H1 (cell line): ENCODE data around the gene CSNK1D. TPM values are rescaled to one million over a fixed set of nuclear protein-coding genes. Genes with fewer than 3 reads are reported as not detected.

ENCODE experiments used
- CTCF ChIA-PET: fragments of 300-600 bp; sonication (Branson Sonifier 250); formaldehyde crosslinking; loops from one replicate; lab custom pipeline; 2021; ENCODE audit not compliant: partially characterized antibody; lab: Charles Lee
- POLR2A ChIA-PET: fragments of 300-600 bp; sonication (Branson Sonifier 250); formaldehyde crosslinking; loops from one replicate; lab custom pipeline; 2021; ENCODE audit warnings: inconsistent platforms; ENCODE audit not compliant: partially characterized antibody; lab: Charles Lee
- DNase-seq, 2 experiments: peaks; one replicate each; pipeline versions ENCODE4 v3.0.0 to v3.0.0-alpha.2; 2010 to 2022; ENCODE audit warnings: low spot score in 2 of 2, low read depth in 1 of 2, mixed read lengths in 1 of 2
- FAIRE-seq: peaks from 2 replicates; lab custom pipeline; 2011; peaks lifted over from hg19 to GRCh38; lab: Jason Lieb, UNC
- H2AFZ ChIP-seq: 2 replicates; pipeline ENCODE4 v1.8.1; 2012; ENCODE audit warnings: low read length, inconsistent platforms
- H2AK5ac ChIP-seq: 2 replicates; pipeline ENCODE4 v1.6.1; 2013; ENCODE audit warnings: low read depth, low read length
- H2BK120ac ChIP-seq: replicated peaks from 2 replicates; pipeline ENCODE3; 2013; ENCODE audit warnings: low read depth, low read length, inconsistent platforms
- H2BK12ac ChIP-seq: 2 replicates; pipeline ENCODE4 v1.6.1; 2013; ENCODE audit warnings: low read depth, low read length
- H2BK15ac ChIP-seq: 2 replicates; pipeline ENCODE4 v1.6.1; 2013; ENCODE audit warnings: low read length
- H2BK20ac ChIP-seq: 2 replicates; pipeline ENCODE4 v1.6.1; 2013; ENCODE audit warnings: low read length
- H2BK5ac ChIP-seq: 2 replicates; pipeline ENCODE4 v1.6.1; 2013; ENCODE audit warnings: low read depth, low read length
- H3K14ac ChIP-seq: 2 replicates; pipeline ENCODE4 v1.6.1; 2013; ENCODE audit warnings: inconsistent platforms; ENCODE audit not compliant: insufficient read length
- H3K18ac ChIP-seq: 2 replicates; pipeline ENCODE4 v1.6.1; 2013; ENCODE audit warnings: low read length; ENCODE audit errors: extremely low read depth
- H3K23ac ChIP-seq: 2 replicates; pipeline ENCODE4 v1.6.1; 2013; ENCODE audit warnings: inconsistent platforms; ENCODE audit not compliant: insufficient read length
- H3K23me2 ChIP-seq: 2 replicates; pipeline ENCODE4 v1.6.1; 2013; ENCODE audit warnings: low read depth, low read length
- H3K27ac ChIP-seq: 2 replicates; pipeline ENCODE4 v1.6.1; 2011; ENCODE audit warnings: low read depth, low read length, inconsistent platforms
- H3K27me3 ChIP-seq, 4 experiments: replicated peaks in 1 of 4; 1 replicate in 1 of 4; 2 replicates in 3 of 4; pipeline versions ENCODE4 v1.6.1 to v1.8.1; 2011 to 2013; ENCODE audit warnings: low read length in 3 of 4, mild to moderate bottlenecking in 3 of 4, inconsistent platforms in 2 of 4, mixed read lengths in 2 of 4, moderate library complexity in 1 of 4; ENCODE audit not compliant: control insufficient read depth in 3 of 4, insufficient read depth in 3 of 4; ENCODE audit errors: extremely low read depth in 1 of 4
- H3K36me3 ChIP-seq, 4 experiments: 2 replicates each; pipeline versions ENCODE4 v1.6.1 to v1.8.1; 2011 to 2013; ENCODE audit warnings: mild to moderate bottlenecking in 4 of 4, low read length in 3 of 4, moderate library complexity in 2 of 4, control low read depth in 1 of 4, inconsistent platforms in 1 of 4; ENCODE audit not compliant: insufficient read depth in 4 of 4, control insufficient read depth in 2 of 4
- H3K4ac ChIP-seq: replicated peaks from 2 replicates; pipeline ENCODE3; 2013; ENCODE audit warnings: low read length, low read depth, mixed read lengths, inconsistent platforms; ENCODE audit not compliant: insufficient read length
- H3K4me1 ChIP-seq, 4 experiments: replicated peaks in 1 of 4; 1 replicate in 1 of 4; 2 replicates in 3 of 4; pipeline versions ENCODE4 v1.6.1 to v1.8.1; 2011 to 2013; ENCODE audit warnings: low read length in 3 of 4, inconsistent platforms in 2 of 4, mixed read lengths in 1 of 4; ENCODE audit not compliant: insufficient read depth in 4 of 4, control insufficient read depth in 3 of 4
- H3K4me2 ChIP-seq, 2 experiments: 2 replicates each; pipeline versions ENCODE4 v1.6.1 to v1.8.1; 2011 to 2013; ENCODE audit warnings: low read depth in 2 of 2, low read length in 2 of 2, control low read depth in 1 of 2, inconsistent platforms in 1 of 2, mild to moderate bottlenecking in 1 of 2; ENCODE audit not compliant: insufficient read depth in 1 of 2
- H3K4me3 ChIP-seq, 4 experiments: fragments of 200-600, 300-600 bp in 1 of 4; sonication (generic), shearing (Covaris generic), sonication (Bioruptor Twin) in 1 of 4; 2 replicates each; pipeline versions ENCODE4 v1.5.1 to v1.8.1; 2011 to 2016; ENCODE audit warnings: low read length in 4 of 4, low read depth in 3 of 4, control low read depth in 2 of 4, inconsistent platforms in 2 of 4, mild to moderate bottlenecking in 2 of 4, mixed read lengths in 1 of 4, moderate library complexity in 1 of 4; ENCODE audit not compliant: insufficient read depth in 2 of 4; ENCODE audit errors: extremely low read depth in 1 of 4
- H3K56ac ChIP-seq: replicated peaks from 2 replicates; pipeline ENCODE3; 2013; ENCODE audit warnings: low read depth, mild to moderate bottlenecking, mixed read lengths, low read length, inconsistent platforms; ENCODE audit not compliant: insufficient read length
- H3K79me1 ChIP-seq: 2 replicates; pipeline ENCODE4 v1.6.1; 2013; ENCODE audit warnings: low read depth, low read length, control low read depth
- H3K79me2 ChIP-seq, 2 experiments: 2 replicates each; pipeline versions ENCODE4 v1.6.1 to v1.8.1; 2012 to 2013; ENCODE audit warnings: low read length in 2 of 2, mild to moderate bottlenecking in 2 of 2, inconsistent platforms in 1 of 2; ENCODE audit not compliant: insufficient read depth in 2 of 2, control insufficient read depth in 1 of 2
- H3K9ac ChIP-seq, 4 experiments: replicated peaks in 1 of 4; 1 replicate in 1 of 4; 2 replicates in 3 of 4; pipeline versions ENCODE4 v1.6.1 to v1.8.1; 2011 to 2013; ENCODE audit warnings: low read depth in 3 of 4, low read length in 3 of 4, control low read depth in 2 of 4, mild to moderate bottlenecking in 2 of 4, moderate library complexity in 2 of 4, inconsistent platforms in 1 of 4; ENCODE audit errors: extremely low read depth in 1 of 4
- H3K9me3 ChIP-seq, 2 experiments: 2 replicates each; pipeline versions ENCODE4 v1.6.1 to v1.8.1; 2012 to 2013; ENCODE audit warnings: mild to moderate bottlenecking in 2 of 2, moderate library complexity in 2 of 2, control low read depth in 1 of 2, inconsistent platforms in 1 of 2, low read depth in 1 of 2, low read length in 1 of 2, mixed read lengths in 1 of 2; ENCODE audit not compliant: insufficient read depth in 2 of 2
- H4K20me1 ChIP-seq, 2 experiments: replicated peaks in 1 of 2; 2 replicates each; pipeline versions ENCODE3 to v1.8.1; 2011 to 2013; ENCODE audit warnings: inconsistent platforms in 2 of 2, low read length in 2 of 2, mild to moderate bottlenecking in 1 of 2; ENCODE audit not compliant: insufficient read depth in 2 of 2, control insufficient read depth in 1 of 2
- H4K5ac ChIP-seq: 2 replicates; pipeline ENCODE4 v1.6.1; 2013; ENCODE audit warnings: low read length, low read depth, mixed read lengths, inconsistent platforms; ENCODE audit not compliant: insufficient read length
- H4K8ac ChIP-seq: 2 replicates; pipeline ENCODE4 v1.8.0; 2013; ENCODE audit warnings: mild to moderate bottlenecking, moderate library complexity, low read length, inconsistent platforms; ENCODE audit not compliant: insufficient read depth; ENCODE audit errors: extremely low read depth
- H4K91ac ChIP-seq: replicated peaks from 2 replicates; pipeline ENCODE3; 2013; ENCODE audit warnings: low read length, mixed read lengths, inconsistent platforms; ENCODE audit not compliant: insufficient read length
- CBX5 ChIP-seq: fragments of 300-800, 300-1000 bp; sonication (generic); IDR thresholded peaks from 2 replicates; pipeline ENCODE4 v1.7.1; 2016; ENCODE audit warnings: antibody characterized with exemption, low read length, low read depth
- FOSL1 ChIP-seq: IDR thresholded peaks from 2 replicates; pipeline ENCODE4 v1.6.1; 2011; ENCODE audit warnings: mild to moderate bottlenecking, low read depth, low read length, moderate library complexity; ENCODE audit not compliant: insufficient read depth
- KDM4A ChIP-seq: IDR thresholded peaks from one replicate; pipeline ENCODE4 v1.7.1; 2012; ENCODE audit warnings: low read depth, mild to moderate bottlenecking, moderate library complexity, low read length, inconsistent platforms; ENCODE audit not compliant: severe bottlenecking
- MAFK ChIP-seq: IDR thresholded peaks from 2 replicates; pipeline ENCODE4 v1.6.1; 2012; ENCODE audit warnings: low read depth, mild to moderate bottlenecking, improper control_type of control experiment, low read length
- SIN3A ChIP-seq, 2 experiments: IDR thresholded peaks in 1 of 2; conservative IDR thresholded peaks in 1 of 2; 2 replicates each; pipeline ENCODE4 v1.6.1; 2011 to 2012; ENCODE audit warnings: low read length in 2 of 2, improper control_type of control experiment in 1 of 2, low read depth in 1 of 2, mild to moderate bottlenecking in 1 of 2
- SP1 ChIP-seq: IDR thresholded peaks from 2 replicates; pipeline ENCODE4 v1.6.1; 2011; ENCODE audit warnings: low read depth, low read length
- TBP ChIP-seq: IDR thresholded peaks from 2 replicates; pipeline ENCODE4 v1.6.1; 2011; ENCODE audit warnings: low read depth, low read length, improper control_type of control experiment
- WGBS, 2 experiments: shearing (Covaris generic) in 1 of 2; methylation state at CpG; one replicate each; pipeline versions ENCODE4 v1.1.6 to v1.1.7; 2013 to 2015; ENCODE audit warnings: low lambda C conversion rate in 2 of 2, mixed read lengths in 2 of 2, inconsistent platforms in 1 of 2, low coverage in 1 of 2, missing lambda C conversion rate in 1 of 2; ENCODE audit not compliant: insufficient replicate concordance in 2 of 2, insufficient coverage in 1 of 2, insufficient read length in 1 of 2; ENCODE audit errors: extremely low coverage in 1 of 2, missing lambda C conversion rate in 1 of 2; 5-methylcytosine and 5-hydroxymethylcytosine counted together
- polyA plus RNA-seq, 7 experiments: library from polyadenylated mRNA; depleted of rRNA in 3 of 7; stranded (reverse) in 5 of 7; unstranded in 2 of 7; fragments of >200 nt in 5 of 7; fragments of 200-250 nt in 2 of 7; gene quantifications; 1 replicate in 5 of 7; 2 replicates in 1 of 7; 4 replicates in 1 of 7; pipeline versions ENCODE4 v1.2.1 to v1.2.3, GENCODE V29; 2011 to 2013; ENCODE audit warnings: missing spikeins in 2 of 7, mixed read lengths in 2 of 7
- total RNA-seq: library from RNA; stranded (reverse); fragmentation: NEBNext Ultra II Directional; extraction: Animal tissue kit (Norgen Biotek cat#: 25700); gene quantifications from 2 replicates; pipeline ENCODE4 v1.2.1, GENCODE V29; 2021
- TF ChIP-seq, protein P1 (sequence below): IDR thresholded peaks from 2 replicates; pipeline ENCODE4 v1.6.1; 2011; ENCODE audit warnings: low read length, improper control_type of control experiment

CSNK1D gene
- total and polyA plus RNA-seq, 2 of the 8 experiments (the other 6 are each of a cell fraction or from before 2014, with no cell fraction given): 73.5 to 103 TPM

DNA sequence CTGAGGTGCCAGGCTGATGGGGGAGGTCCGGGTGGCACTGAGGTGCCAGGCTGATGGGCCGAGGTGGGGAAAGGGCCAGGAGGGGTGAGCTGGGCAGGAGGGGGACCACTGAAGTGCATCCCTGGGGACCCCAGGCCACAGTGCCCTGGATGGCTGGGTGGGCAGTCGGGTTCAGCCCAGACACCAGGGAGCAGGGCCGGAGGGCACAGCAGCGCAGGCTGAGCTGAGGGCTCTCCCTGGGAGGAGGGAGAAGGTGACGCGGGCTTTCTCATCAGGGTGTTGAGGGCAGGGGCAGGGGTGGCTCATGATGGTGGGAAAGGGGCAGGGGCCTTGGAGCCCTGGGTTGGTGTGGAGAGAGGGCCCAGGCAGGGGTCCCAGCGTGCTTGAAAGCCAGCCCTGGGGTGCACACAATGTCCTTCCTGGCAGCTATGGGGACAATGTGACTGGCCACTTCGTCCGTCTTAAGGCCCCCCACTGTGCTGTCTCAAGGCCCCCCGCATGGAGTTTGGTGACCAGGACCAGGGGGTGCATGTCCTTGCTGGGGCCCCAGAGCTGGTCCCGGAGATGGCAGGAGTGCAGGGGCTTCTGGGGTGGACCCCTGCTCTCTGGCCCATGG is 27.9 kb upstream of the CSNK1D start:
- DNase-seq: no peak
- Histone ChIP-seq H4K91ac (no peak overlapping the region), H3K4me1 (peaks cover 0 to 9% (median 3%) of the 10 kb centered on the region in 4 experiments; a peak in 4 of 7 replicates), H2BK20ac (no peak overlapping the region), H2AFZ (no peak overlapping the region), H3K79me2 (no peaks in the 10 kb centered on the region), H2BK120ac (no peak overlapping the region), H3K27me3 (peaks cover 0 to 2% (median 0%) of the 10 kb centered on the region in 4 experiments; a peak in 2 of 7 replicates), H3K23me2 (no peaks in the 10 kb centered on the region), H3K56ac (no peak overlapping the region), H3K4me3 (no peak overlapping the region), H3K14ac (no peak overlapping the region), H4K5ac (no peak overlapping the region), H4K8ac (no peak overlapping the region), H3K27ac (no peak overlapping the region), H3K4ac (no peak overlapping the region), H2AK5ac (no peak overlapping the region), H2BK12ac (no peak overlapping the region), H4K20me1 (no peaks in the 10 kb centered on the region), H3K18ac (no peak overlapping the region), H3K9me3 (no peaks in the 10 kb centered on the region), H3K9ac (no peak overlapping the region), H3K36me3 (no peaks in the 10 kb centered on the region; a peak in 1 of 8 replicates), H3K23ac (no peak overlapping the region), H3K79me1 (no peaks in the 10 kb centered on the region), H2BK5ac (no peak overlapping the region), H2BK15ac (no peak overlapping the region), H3K4me2 (no peak overlapping the region)
- WGBS, 2 experiments: 76% methylated on average over 8 of the region's 12 CpGs; no CpG with 5 or more reads in 1 of the 2 experiments
- no peak for FAIRE-seq
- TF ChIP-seq SP1: no peak
- no peak for TF ChIP-seq SIN3A (conservative IDR thresholded peaks at IDR 0.05 in 1 of 2, IDR thresholded peaks at IDR 0.05 in 1 of 2; ENCODE audit: low read depth in 1 of 2, low read length in 2 of 2)
- TF ChIP-seq TBP: no peak
- no peak for TF ChIP-seq MAFK
- no peak for TF ChIP-seq KDM4A
- no peak for TF ChIP-seq CBX5
- TF ChIP-seq, protein P1, sequence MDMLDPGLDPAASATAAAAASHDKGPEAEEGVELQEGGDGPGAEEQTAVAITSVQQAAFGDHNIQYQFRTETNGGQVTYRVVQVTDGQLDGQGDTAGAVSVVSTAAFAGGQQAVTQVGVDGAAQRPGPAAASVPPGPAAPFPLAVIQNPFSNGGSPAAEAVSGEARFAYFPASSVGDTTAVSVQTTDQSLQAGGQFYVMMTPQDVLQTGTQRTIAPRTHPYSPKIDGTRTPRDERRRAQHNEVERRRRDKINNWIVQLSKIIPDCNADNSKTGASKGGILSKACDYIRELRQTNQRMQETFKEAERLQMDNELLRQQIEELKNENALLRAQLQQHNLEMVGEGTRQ: no peak
- no peak for TF ChIP-seq FOSL1
- CTCF ChIA-PET: interaction anchor here (0.7 to 4.7 kb wide), 20 partner anchors 11 to 309 kb away, joined by 3 to 32 read pairs (median 4); partner anchors contain the start of genes CD7 and SECTM1
- POLR2A ChIA-PET: interaction anchor here (1.3 to 1.5 kb wide), 2 partner anchors 10 to 17 kb away, joined by 3 read pairs; no protein-coding TSS in a partner anchor
